ENCODE data around the gene PDE6B.

GRCh38 chr4:592825-593520, 32.4 kb upstream of the PDE6B start:
- TF ChIP-seq POLR2A (IDR thresholded peaks at IDR 0.05), result no peak
- no peak for TF ChIP-seq CTCF (IDR thresholded peaks at IDR 0.05)
- no peak for TF ChIP-seq EP300 (IDR thresholded peaks at IDR 0.05)
